Measurements from ENCODE around the gene CAMK2B. TPM values are rescaled to one million over a fixed set of nuclear protein-coding genes. Genes with fewer than 3 reads are reported as not detected.

The CAMK2B gene
- total RNA-seq, 1 experiment from 2014 or later, result 0.34 TPM

DNA sequence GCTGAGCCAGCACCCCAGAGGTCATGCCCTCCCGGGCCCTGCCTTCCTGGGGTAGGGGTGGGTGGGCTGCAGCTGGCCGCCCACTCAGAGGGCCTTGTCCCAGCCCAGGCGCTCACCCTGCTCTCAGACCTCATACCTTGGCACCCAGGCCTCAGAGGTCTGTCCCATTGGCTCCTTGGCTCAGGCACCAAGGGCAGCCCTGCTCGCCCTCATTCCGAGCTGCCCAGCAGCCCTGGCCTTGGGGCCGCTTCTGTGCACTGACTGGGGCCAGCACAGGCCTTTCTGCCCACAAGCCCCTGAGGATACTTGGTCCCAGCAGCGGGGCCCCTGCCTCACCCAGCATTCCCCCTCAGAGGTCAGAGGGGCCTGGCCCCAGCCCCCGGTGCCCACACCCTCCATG, 90.3 kb downstream of the CAMK2B start (continued):
- TF ChIP-seq, protein P1, sequence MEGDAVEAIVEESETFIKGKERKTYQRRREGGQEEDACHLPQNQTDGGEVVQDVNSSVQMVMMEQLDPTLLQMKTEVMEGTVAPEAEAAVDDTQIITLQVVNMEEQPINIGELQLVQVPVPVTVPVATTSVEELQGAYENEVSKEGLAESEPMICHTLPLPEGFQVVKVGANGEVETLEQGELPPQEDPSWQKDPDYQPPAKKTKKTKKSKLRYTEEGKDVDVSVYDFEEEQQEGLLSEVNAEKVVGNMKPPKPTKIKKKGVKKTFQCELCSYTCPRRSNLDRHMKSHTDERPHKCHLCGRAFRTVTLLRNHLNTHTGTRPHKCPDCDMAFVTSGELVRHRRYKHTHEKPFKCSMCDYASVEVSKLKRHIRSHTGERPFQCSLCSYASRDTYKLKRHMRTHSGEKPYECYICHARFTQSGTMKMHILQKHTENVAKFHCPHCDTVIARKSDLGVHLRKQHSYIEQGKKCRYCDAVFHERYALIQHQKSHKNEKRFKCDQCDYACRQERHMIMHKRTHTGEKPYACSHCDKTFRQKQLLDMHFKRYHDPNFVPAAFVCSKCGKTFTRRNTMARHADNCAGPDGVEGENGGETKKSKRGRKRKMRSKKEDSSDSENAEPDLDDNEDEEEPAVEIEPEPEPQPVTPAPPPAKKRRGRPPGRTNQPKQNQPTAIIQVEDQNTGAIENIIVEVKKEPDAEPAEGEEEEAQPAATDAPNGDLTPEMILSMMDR (IDR thresholded peaks at IDR 0.05 in 2 of 3, conservative IDR thresholded peaks at IDR 0.05 in 1 of 3; ENCODE audit: borderline replicate concordance in 1 of 3, insufficient read depth in 1 of 3, low read depth in 2 of 3, low read length in 2 of 3), result no peak
- no peak for TF ChIP-seq SRF (IDR thresholded peaks at IDR 0.05; ENCODE audit: low read depth)
- TF ChIP-seq FOSL1 (IDR thresholded peaks at IDR 0.05; ENCODE audit: low read depth), result no peak
- no peak for TF ChIP-seq ZNF274 (IDR thresholded peaks at IDR 0.05; ENCODE audit: low read depth, low read length)
- no peak for TF ChIP-seq TCF7L2 (IDR thresholded peaks at IDR 0.05; ENCODE audit: borderline replicate concordance, extremely low read depth, insufficient read depth, insufficient read length)
- no peak for TF ChIP-seq CEBPB (IDR thresholded peaks at IDR 0.05; ENCODE audit: low read depth)
- no peak for TF ChIP-seq JUND (IDR thresholded peaks at IDR 0.05)
- no peak for TF ChIP-seq CBX3 (IDR thresholded peaks at IDR 0.05; ENCODE audit: low read depth)

DNA sequence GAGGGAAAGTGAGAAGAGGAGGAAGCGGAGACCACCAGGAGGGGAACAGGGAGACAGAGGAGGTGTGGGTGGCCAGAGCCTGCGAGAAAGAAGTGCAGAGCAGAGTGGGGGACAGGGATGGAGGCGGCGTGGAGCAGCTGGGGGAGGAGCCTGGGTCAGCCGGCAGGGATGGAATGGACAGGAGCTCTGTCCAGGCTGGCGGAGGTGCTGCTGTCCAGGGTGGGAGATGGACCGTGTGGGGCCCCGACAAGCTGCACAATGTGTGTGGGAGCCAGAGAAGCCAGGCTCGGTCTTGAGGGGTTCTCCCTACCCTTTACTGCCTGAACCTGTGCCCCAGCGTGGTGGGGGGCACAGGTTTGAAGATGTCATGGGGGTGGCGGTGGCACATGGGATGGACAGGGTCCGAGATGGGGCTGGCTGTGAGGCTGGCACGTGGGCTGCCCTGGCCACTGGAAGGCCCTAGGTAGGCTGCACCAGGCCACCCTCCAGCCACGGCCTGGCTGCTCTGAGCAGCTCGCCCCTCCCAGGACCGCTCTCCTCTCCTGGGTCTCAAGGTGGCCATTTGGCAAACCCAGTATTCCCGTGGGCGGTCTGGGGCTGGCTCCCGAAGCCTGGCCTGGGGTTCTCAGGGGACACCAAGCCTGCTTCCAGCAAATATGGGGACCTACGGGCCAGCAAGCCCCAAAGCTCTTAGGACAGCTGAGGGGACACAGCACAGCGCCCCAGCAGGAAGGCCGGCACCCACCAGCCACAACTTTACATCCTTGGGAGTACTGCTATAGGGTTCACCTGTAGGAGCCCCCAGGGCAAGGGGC, 92.3 kb downstream of the CAMK2B start:
- BruUV-seq (replicated peaks), result no TSS peak
- Histone ChIP-seq H3K9me3 (ENCODE audit: control insufficient read depth in 1 of 2, insufficient read depth in 1 of 2, low read depth in 1 of 2, low read length in 2 of 2) (no peaks in the 10 kb centered on the region), H3K9ac (ENCODE audit: low read length) (no peak overlapping the region), H3K4me2 (ENCODE audit: low read length) (no peak overlapping the region), H3K36me3 (ENCODE audit: control insufficient read depth in 1 of 2, insufficient read depth in 2 of 2, low read length in 2 of 2) (no peaks in the 10 kb centered on the region), H3K4me3 (replicated peaks in 1 of 2; ENCODE audit: low read depth in 1 of 2, low read length in 2 of 2) (no peak overlapping the region), H3K4me1 (ENCODE audit: control insufficient read depth in 1 of 2, insufficient read depth in 2 of 2, low read length in 2 of 2) (no peaks in the 10 kb centered on the region), H3K27ac (ENCODE audit: low read depth, low read length) (no peak overlapping the region), H4K20me1 (ENCODE audit: insufficient read depth) (no peaks in the 10 kb centered on the region), H3K79me2 (ENCODE audit: insufficient read depth, low read length) (no peaks in the 10 kb centered on the region), H3K9me2 (ENCODE audit: insufficient read depth) (no peaks in the 10 kb centered on the region), H2AFZ (ENCODE audit: low read depth, low read length, poor library complexity, severe bottlenecking) (no peak overlapping the region), H3K27me3 (ENCODE audit: insufficient read depth, low read length) (no peaks in the 10 kb centered on the region)
- intact Hi-C loops (cut with micrococcal nuclease), result no loop called here
- TF ChIP-seq, protein P2, sequence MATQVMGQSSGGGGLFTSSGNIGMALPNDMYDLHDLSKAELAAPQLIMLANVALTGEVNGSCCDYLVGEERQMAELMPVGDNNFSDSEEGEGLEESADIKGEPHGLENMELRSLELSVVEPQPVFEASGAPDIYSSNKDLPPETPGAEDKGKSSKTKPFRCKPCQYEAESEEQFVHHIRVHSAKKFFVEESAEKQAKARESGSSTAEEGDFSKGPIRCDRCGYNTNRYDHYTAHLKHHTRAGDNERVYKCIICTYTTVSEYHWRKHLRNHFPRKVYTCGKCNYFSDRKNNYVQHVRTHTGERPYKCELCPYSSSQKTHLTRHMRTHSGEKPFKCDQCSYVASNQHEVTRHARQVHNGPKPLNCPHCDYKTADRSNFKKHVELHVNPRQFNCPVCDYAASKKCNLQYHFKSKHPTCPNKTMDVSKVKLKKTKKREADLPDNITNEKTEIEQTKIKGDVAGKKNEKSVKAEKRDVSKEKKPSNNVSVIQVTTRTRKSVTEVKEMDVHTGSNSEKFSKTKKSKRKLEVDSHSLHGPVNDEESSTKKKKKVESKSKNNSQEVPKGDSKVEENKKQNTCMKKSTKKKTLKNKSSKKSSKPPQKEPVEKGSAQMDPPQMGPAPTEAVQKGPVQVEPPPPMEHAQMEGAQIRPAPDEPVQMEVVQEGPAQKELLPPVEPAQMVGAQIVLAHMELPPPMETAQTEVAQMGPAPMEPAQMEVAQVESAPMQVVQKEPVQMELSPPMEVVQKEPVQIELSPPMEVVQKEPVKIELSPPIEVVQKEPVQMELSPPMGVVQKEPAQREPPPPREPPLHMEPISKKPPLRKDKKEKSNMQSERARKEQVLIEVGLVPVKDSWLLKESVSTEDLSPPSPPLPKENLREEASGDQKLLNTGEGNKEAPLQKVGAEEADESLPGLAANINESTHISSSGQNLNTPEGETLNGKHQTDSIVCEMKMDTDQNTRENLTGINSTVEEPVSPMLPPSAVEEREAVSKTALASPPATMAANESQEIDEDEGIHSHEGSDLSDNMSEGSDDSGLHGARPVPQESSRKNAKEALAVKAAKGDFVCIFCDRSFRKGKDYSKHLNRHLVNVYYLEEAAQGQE (IDR thresholded peaks at IDR 0.05; ENCODE audit: low read depth), result no peak
- no peak for TF ChIP-seq YY1 (IDR thresholded peaks at IDR 0.05; ENCODE audit: extremely low read depth, insufficient replicate concordance, low read depth, low read length)
- TF ChIP-seq ZNF274 (IDR thresholded peaks at IDR 0.05; ENCODE audit: low read depth, low read length), result no peak
- ATAC-seq, result no peak
- ChIA-PET RAD21 (ENCODE audit: low non-redundant PET in 1 of 2, low total read pairs in 2 of 2, uncharacterized antibody in 2 of 2, unreplicated experiment in 2 of 2) (no interaction called here), CTCF (no interaction called here), POLR2A (no interaction called here)
- DNase-seq (ENCODE audit: low read depth, low spot score), result no peak
